ENCODE measurements around the gene MED26. TPM values are rescaled to one million over a fixed set of nuclear protein-coding genes. Genes with fewer than 3 reads are reported as not detected.

MED26 gene
- total RNA-seq, 1 donor from 2014 or later: 2.6 TPM

DNA sequence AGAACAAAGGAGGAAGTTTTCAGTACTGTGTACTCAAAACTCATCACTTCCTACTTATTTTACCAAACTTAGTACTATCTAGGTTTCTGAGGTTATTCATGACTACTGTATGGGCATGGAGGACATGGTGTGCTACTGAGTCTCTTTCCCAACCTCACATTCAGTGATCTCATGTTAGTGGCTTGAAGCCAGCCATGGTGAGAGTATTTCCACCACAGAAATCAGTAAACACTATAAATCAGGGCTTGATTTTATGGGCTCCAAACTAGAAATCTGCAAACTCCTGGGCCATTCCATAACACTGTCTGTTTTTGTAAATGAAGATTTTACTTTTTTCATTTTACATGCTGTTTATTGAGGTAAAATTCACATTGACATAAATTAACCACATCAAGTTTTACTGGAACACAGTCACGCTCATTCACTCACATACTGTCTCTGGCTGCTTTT, 19.7 kb downstream of the MED26 start:
- no peaks in the 10 kb centered on the region for H3K36me3 ChIP-seq (ENCODE audit: control insufficient read depth in 3 of 3, insufficient read depth in 3 of 3, low read length in 3 of 3)
- no peaks in the 10 kb centered on the region for H3K9me3 ChIP-seq (ENCODE audit: control insufficient read depth in 3 of 3, low read length in 3 of 3)
- H3K27ac ChIP-seq (ENCODE audit: low read depth, low read length): peak overlapping the region; percentile 55
- peaks cover 39 to 69% (median 65%) of the 10 kb centered on the region in 3 donors for H3K4me1 ChIP-seq (ENCODE audit: control insufficient read depth in 3 of 3, insufficient read depth in 3 of 3, low read length in 3 of 3)
- H3K9ac ChIP-seq (ENCODE audit: low read depth in 1 of 3, low read length in 3 of 3): no peak overlapping the region
- no peak overlapping the region for H3K4me3 ChIP-seq (ENCODE audit: low read length in 3 of 3)
- no peaks in the 10 kb centered on the region for H3K27me3 ChIP-seq (ENCODE audit: control insufficient read depth in 3 of 3, insufficient read depth in 3 of 3, low read length in 3 of 3)

DNA sequence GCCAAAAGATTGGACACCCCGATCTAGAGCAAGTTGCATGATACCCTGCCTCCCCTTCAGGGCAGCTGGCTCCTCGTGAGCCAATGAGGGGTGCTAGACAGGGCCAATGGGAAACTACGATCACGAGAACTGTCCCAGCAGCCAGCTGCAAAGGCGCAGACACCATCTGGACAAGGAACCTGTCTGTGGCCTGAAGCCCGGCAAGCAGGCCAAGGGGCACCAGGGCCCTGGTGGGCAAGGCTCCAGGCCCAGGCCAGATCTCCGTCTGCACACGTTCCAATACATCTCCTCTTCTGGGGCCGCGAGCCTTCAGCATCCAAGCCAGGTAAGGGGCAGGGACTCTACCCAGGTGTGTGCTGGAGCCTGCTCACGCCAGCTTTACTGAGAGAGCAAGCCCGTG, 20.2 kb downstream of the MED26 start:
- no peaks in the 10 kb centered on the region for H3K36me3 ChIP-seq (ENCODE audit: control insufficient read depth in 3 of 3, insufficient read depth in 3 of 3, low read length in 3 of 3)
- H3K4me3 ChIP-seq (ENCODE audit: low read length in 3 of 3): peak overlapping the region in 1 of 3 donors; percentile 22
- H3K9me3 ChIP-seq (ENCODE audit: control insufficient read depth in 3 of 3, low read length in 3 of 3): no peaks in the 10 kb centered on the region
- no peaks in the 10 kb centered on the region for H3K27me3 ChIP-seq (ENCODE audit: control insufficient read depth in 3 of 3, insufficient read depth in 3 of 3, low read length in 3 of 3)
- peaks cover 39 to 68% (median 67%) of the 10 kb centered on the region in 3 donors for H3K4me1 ChIP-seq (ENCODE audit: control insufficient read depth in 3 of 3, insufficient read depth in 3 of 3, low read length in 3 of 3)
- H3K9ac ChIP-seq (ENCODE audit: low read depth in 1 of 3, low read length in 3 of 3): peak overlapping the region in 1 of 3 donors; percentile 57
- peak overlapping the region; percentile 55 for H3K27ac ChIP-seq (ENCODE audit: low read depth, low read length)

DNA sequence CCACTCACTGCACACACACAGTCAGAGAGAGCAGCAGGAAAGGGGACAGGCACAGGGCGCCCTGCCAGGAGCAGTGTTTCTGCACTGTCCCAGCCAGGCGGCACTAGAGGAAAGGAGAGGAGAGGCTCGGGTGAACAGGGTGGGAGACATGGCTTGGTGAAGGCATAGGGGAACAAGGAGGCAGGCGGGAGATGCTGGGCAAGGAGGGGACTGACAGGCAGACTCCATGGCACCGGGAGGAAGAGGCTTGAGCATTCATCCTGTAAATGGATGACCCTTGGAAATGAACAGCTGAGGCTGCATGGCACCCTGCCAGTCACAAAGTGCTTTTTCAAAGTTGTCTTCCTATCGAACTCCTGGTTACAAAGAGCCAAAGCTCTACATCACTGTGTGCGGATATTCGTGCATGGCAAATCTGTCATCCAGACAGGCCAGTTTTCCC, 22.4 kb downstream of the MED26 start:
- H3K9me3 ChIP-seq (ENCODE audit: control insufficient read depth in 3 of 3, low read length in 3 of 3): no peaks in the 10 kb centered on the region
- no peak overlapping the region for H3K27ac ChIP-seq (ENCODE audit: low read depth, low read length)
- H3K4me1 ChIP-seq (ENCODE audit: control insufficient read depth in 3 of 3, insufficient read depth in 3 of 3, low read length in 3 of 3): peaks cover 23 to 67% (median 62%) of the 10 kb centered on the region in 3 donors
- H3K27me3 ChIP-seq (ENCODE audit: control insufficient read depth in 3 of 3, insufficient read depth in 3 of 3, low read length in 3 of 3): no peaks in the 10 kb centered on the region
- H3K36me3 ChIP-seq (ENCODE audit: control insufficient read depth in 3 of 3, insufficient read depth in 3 of 3, low read length in 3 of 3): peaks cover 0 to 1% (median 0%) of the 10 kb centered on the region in 3 donors
- no peak overlapping the region for H3K4me3 ChIP-seq (ENCODE audit: low read length in 3 of 3)
- H3K9ac ChIP-seq (ENCODE audit: low read depth in 1 of 3, low read length in 3 of 3): peak overlapping the region in 1 of 3 donors; percentile 51

DNA sequence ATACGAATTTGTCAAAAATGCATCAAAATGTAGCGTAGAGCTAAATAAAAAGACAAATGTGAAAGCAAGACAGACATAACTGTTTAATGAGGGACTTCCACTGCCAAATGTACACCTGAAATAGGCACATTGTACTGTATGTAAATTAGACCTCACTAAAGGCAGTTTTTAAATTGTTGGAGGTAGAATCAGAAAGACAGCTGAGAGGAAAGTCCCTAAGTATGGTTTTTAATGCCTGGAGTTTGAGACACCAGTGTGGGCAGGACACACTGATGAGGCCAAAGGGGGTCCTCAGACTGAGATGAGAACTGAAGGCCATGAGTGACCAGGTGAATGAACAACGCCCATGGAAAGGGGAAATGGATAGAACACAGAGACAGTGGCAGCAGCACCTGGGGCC, 22.9 kb downstream of the MED26 start:
- peaks cover 23 to 68% (median 64%) of the 10 kb centered on the region in 3 donors for H3K4me1 ChIP-seq (ENCODE audit: control insufficient read depth in 3 of 3, insufficient read depth in 3 of 3, low read length in 3 of 3)
- no peak overlapping the region for H3K4me3 ChIP-seq (ENCODE audit: low read length in 3 of 3)
- H3K9ac ChIP-seq (ENCODE audit: low read depth in 1 of 3, low read length in 3 of 3): peak overlapping the region in 1 of 3 donors; percentile 51
- no peaks in the 10 kb centered on the region for H3K27me3 ChIP-seq (ENCODE audit: control insufficient read depth in 3 of 3, insufficient read depth in 3 of 3, low read length in 3 of 3)
- H3K36me3 ChIP-seq (ENCODE audit: control insufficient read depth in 3 of 3, insufficient read depth in 3 of 3, low read length in 3 of 3): peaks cover 0 to 2% (median 0%) of the 10 kb centered on the region in 3 donors
- H3K9me3 ChIP-seq (ENCODE audit: control insufficient read depth in 3 of 3, low read length in 3 of 3): no peaks in the 10 kb centered on the region
- no peak overlapping the region for H3K27ac ChIP-seq (ENCODE audit: low read depth, low read length)

DNA sequence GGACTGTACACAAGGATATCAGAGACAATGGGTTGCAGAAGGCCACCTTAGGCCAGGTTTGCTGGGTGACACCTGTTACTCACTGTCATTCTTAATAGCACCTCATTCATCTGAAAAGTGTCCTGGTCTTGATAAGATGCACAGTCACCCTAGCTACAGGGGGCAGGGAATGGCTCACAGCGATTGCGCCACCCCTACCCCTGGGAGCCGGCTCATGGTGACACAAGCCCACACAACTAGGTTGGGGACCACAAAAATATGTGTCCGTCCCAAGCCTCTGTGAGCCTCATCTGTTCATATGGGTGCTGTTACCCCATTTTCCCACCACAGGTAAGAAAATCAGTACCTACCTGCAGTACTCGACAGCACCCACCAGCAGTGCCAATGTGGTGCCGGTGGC, 23.4 kb downstream of the MED26 start:
- Histone ChIP-seq H3K9ac (ENCODE audit: low read depth in 1 of 3, low read length in 3 of 3) (no peak overlapping the region), H3K27ac (ENCODE audit: low read depth, low read length) (no peak overlapping the region), H3K36me3 (ENCODE audit: control insufficient read depth in 3 of 3, insufficient read depth in 3 of 3, low read length in 3 of 3) (peaks cover 0 to 2% (median 0%) of the 10 kb centered on the region in 3 donors), H3K9me3 (ENCODE audit: control insufficient read depth in 3 of 3, low read length in 3 of 3) (no peaks in the 10 kb centered on the region), H3K4me1 (ENCODE audit: control insufficient read depth in 3 of 3, insufficient read depth in 3 of 3, low read length in 3 of 3) (peaks cover 23 to 71% (median 67%) of the 10 kb centered on the region in 3 donors), H3K27me3 (ENCODE audit: control insufficient read depth in 3 of 3, insufficient read depth in 3 of 3, low read length in 3 of 3) (no peaks in the 10 kb centered on the region), H3K4me3 (ENCODE audit: low read length in 3 of 3) (no peak overlapping the region)

DNA sequence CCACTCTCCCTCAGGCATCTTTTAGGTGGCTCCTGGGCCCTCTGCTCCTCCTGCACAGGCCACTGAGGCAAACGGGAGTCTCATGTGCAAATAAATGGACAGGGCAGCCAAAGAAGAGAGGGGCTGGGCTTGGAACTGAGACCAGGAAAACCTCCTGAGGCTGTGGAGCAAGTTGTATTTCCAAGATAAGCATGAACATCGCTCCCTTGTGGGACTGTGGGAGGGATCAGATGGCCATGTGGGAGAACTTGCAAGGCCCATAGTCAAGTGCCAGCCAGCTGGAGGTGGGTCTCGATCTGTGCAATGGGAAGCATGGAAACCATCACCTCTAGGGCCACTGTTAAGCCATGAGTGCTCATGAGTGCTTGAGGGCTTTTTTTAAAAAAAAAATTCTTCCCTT, 24.9 kb downstream of the MED26 start:
- Histone ChIP-seq H3K36me3 (ENCODE audit: control insufficient read depth in 3 of 3, insufficient read depth in 3 of 3, low read length in 3 of 3) (peaks cover 0 to 2% (median 0%) of the 10 kb centered on the region in 3 donors), H3K4me3 (ENCODE audit: low read length in 3 of 3) (no peak overlapping the region), H3K27me3 (ENCODE audit: control insufficient read depth in 3 of 3, insufficient read depth in 3 of 3, low read length in 3 of 3) (no peaks in the 10 kb centered on the region), H3K4me1 (ENCODE audit: control insufficient read depth in 3 of 3, insufficient read depth in 3 of 3, low read length in 3 of 3) (peaks cover 30 to 80% (median 79%) of the 10 kb centered on the region in 3 donors), H3K9me3 (ENCODE audit: control insufficient read depth in 3 of 3, low read length in 3 of 3) (no peaks in the 10 kb centered on the region), H3K27ac (ENCODE audit: low read depth, low read length) (no peak overlapping the region), H3K9ac (ENCODE audit: low read depth in 1 of 3, low read length in 3 of 3) (no peak overlapping the region)

DNA sequence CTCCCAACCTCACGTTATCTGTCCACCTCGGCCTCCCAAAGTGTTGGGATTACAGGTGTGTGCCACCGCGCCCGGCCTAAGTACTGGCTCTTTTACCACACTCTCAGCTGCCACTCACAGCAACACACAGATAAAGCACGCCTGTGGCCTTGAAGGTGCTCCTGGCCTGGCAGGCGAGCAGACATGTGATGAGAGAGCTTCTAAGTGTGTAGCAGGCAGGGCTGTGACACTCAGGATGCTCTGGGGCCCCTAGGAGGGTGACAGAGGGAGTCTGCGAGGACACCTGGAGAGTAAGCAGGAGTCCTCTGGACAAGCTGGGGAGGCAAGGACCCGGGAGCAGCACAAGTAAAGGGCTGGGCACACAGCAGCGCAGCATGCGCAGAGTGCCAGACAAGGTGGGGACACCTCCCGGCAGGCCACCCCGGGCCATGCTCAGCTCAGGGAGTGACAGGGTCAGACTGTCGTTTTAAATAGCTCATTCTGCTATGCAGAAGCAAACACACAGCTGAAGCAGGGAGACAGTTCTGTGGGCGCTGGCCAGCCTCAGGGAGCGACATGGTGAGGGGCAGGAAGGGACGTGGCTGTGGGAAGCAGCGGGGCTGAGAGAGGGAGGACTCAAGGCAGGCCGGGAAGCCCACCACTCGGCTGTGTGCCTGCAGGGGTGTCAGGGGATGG, 26.5 kb downstream of the MED26 start:
- H3K9me3 ChIP-seq (ENCODE audit: control insufficient read depth in 3 of 3, low read length in 3 of 3): no peaks in the 10 kb centered on the region
- no peak overlapping the region for H3K4me3 ChIP-seq (ENCODE audit: low read length in 3 of 3)
- H3K36me3 ChIP-seq (ENCODE audit: control insufficient read depth in 3 of 3, insufficient read depth in 3 of 3, low read length in 3 of 3): peaks cover 0 to 2% (median 0%) of the 10 kb centered on the region in 3 donors
- peaks cover 22 to 79% (median 77%) of the 10 kb centered on the region in 3 donors for H3K4me1 ChIP-seq (ENCODE audit: control insufficient read depth in 3 of 3, insufficient read depth in 3 of 3, low read length in 3 of 3)
- H3K27me3 ChIP-seq (ENCODE audit: control insufficient read depth in 3 of 3, insufficient read depth in 3 of 3, low read length in 3 of 3): no peaks in the 10 kb centered on the region
- peak overlapping the region; percentile 37 for H3K27ac ChIP-seq (ENCODE audit: low read depth, low read length)
- peak overlapping the region in 2 of 3 donors; percentile 1 to 25 for H3K9ac ChIP-seq (ENCODE audit: low read depth in 1 of 3, low read length in 3 of 3)

DNA sequence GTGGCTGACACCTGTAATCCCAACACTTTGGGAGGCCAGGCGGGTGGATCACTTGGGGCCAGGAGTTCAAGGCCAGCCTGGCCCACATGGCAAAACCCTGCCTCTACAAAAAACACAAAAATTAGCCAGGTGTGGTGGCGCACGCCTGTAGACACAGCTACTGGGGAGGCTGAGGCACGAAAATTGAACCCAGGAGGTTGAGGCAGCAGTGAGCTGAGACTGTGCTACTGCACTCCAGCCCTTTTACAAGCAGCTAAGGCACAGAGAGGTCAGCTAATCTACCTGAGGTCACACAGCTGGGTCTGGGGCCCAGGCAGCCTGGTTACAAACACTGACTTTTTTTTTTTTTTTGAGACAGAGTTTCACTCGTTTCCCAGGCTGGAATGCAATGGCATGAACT, 27.2 kb downstream of the MED26 start:
- H3K27ac ChIP-seq (ENCODE audit: low read depth, low read length): no peak overlapping the region
- H3K36me3 ChIP-seq (ENCODE audit: control insufficient read depth in 3 of 3, insufficient read depth in 3 of 3, low read length in 3 of 3): peaks cover 0 to 2% (median 0%) of the 10 kb centered on the region in 3 donors
- H3K4me1 ChIP-seq (ENCODE audit: control insufficient read depth in 3 of 3, insufficient read depth in 3 of 3, low read length in 3 of 3): peaks cover 21 to 82% (median 78%) of the 10 kb centered on the region in 3 donors

DNA sequence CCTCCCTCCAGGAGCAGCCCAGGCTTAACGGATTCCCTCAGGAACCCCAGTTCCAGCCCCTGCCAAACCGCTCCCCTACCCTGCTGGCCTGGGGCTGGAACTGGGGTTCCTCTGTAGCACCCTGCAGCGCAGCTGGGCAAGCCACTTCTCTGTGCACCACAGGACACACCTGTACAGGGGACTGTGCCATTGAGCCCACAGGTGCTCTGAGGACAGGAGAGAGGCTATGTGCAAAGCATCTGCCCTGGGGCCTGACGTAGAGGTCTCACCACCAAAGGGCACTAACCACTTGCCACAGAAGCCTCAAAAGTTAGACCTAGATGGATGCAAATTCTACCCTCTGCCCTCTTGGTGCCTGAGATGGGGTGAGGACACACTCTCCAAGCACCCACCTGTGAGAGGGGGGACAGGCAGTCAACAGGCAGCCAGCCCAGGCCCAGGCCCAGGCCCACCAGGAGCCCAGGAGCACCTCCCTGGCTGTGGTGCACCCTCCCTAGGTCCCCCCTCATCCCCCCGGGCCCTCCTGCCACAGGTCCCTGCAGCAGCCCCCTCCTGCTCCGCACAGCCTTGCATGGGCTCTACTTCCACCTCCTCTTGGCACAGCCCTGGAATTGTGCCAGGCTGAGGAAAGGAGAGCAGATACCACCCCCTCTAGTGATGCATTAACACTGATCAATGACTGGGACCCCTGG, 28.2 kb downstream of the MED26 start:
- H3K27ac ChIP-seq (ENCODE audit: low read depth, low read length): no peak overlapping the region
- peaks cover 0 to 2% (median 0%) of the 10 kb centered on the region in 3 donors for H3K36me3 ChIP-seq (ENCODE audit: control insufficient read depth in 3 of 3, insufficient read depth in 3 of 3, low read length in 3 of 3)
- H3K9me3 ChIP-seq (ENCODE audit: control insufficient read depth in 3 of 3, low read length in 3 of 3): no peaks in the 10 kb centered on the region
- H3K27me3 ChIP-seq (ENCODE audit: control insufficient read depth in 3 of 3, insufficient read depth in 3 of 3, low read length in 3 of 3): no peaks in the 10 kb centered on the region
- no peak overlapping the region for H3K4me3 ChIP-seq (ENCODE audit: low read length in 3 of 3)
- no peak overlapping the region for H3K9ac ChIP-seq (ENCODE audit: low read depth in 1 of 3, low read length in 3 of 3)
- H3K4me1 ChIP-seq (ENCODE audit: control insufficient read depth in 3 of 3, insufficient read depth in 3 of 3, low read length in 3 of 3): peaks cover 24 to 81% (median 76%) of the 10 kb centered on the region in 3 donors

More for the DNA sequence above, 27.2 kb downstream of the MED26 start:
- Histone ChIP-seq H3K4me3 (ENCODE audit: low read length in 3 of 3) (no peak overlapping the region), H3K9me3 (ENCODE audit: control insufficient read depth in 3 of 3, low read length in 3 of 3) (no peaks in the 10 kb centered on the region), H3K9ac (ENCODE audit: low read depth in 1 of 3, low read length in 3 of 3) (no peak overlapping the region), H3K27me3 (ENCODE audit: control insufficient read depth in 3 of 3, insufficient read depth in 3 of 3, low read length in 3 of 3) (no peaks in the 10 kb centered on the region)

DNA sequence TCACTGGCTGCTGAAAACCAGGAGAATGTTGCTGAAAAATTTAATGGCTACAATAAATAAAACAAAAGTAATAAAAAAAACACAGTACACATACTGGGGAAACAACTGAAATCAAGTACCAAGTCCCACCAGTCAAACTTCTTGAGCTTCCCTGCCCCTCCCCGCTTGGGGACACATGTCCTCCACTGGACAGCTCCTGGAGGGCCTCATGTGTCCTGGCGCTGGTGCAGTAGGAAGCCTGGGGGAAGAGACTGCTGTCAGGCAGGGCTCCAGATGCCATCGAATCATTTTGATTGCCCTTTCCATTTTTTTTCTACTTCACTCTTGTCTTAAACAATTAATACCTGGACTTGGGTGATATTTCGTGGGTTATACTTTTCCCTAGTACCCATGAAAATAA, 29.2 kb downstream of the MED26 start:
- no peak overlapping the region for H3K27ac ChIP-seq (ENCODE audit: low read depth, low read length)
- peaks cover 32 to 81% (median 77%) of the 10 kb centered on the region in 3 donors for H3K4me1 ChIP-seq (ENCODE audit: control insufficient read depth in 3 of 3, insufficient read depth in 3 of 3, low read length in 3 of 3)
- H3K36me3 ChIP-seq (ENCODE audit: control insufficient read depth in 3 of 3, insufficient read depth in 3 of 3, low read length in 3 of 3): peaks cover 0 to 2% (median 0%) of the 10 kb centered on the region in 3 donors
- no peaks in the 10 kb centered on the region for H3K9me3 ChIP-seq (ENCODE audit: control insufficient read depth in 3 of 3, low read length in 3 of 3)
- H3K27me3 ChIP-seq (ENCODE audit: control insufficient read depth in 3 of 3, insufficient read depth in 3 of 3, low read length in 3 of 3): no peaks in the 10 kb centered on the region
- H3K9ac ChIP-seq (ENCODE audit: low read depth in 1 of 3, low read length in 3 of 3): no peak overlapping the region
- no peak overlapping the region for H3K4me3 ChIP-seq (ENCODE audit: low read length in 3 of 3)
